Measurements from ENCODE around the gene SORCS3.

DNA sequence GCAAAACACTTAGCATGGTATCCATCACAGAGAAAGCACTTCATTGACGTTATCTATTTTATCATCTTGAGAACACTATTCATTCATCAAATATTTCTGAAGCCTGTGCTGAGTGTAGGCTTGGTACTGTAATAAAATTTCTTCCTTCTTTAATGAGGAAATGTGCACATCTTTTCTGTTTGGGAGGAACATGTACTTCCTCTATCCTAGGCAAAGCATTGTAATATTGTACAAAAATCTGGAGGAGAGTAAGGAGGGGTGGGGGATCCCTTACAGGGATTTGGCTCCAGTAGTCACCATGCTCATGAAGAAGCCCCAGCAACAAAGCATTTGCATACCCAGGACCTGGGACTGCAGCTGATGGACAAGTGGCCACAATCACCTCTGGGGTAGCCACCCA lies 39.9 kb upstream of the SORCS3 start:
- TF ChIP-seq EZH2 (IDR thresholded peaks at IDR 0.05) (no peak), POLR2AphosphoS5 (IDR thresholded peaks at IDR 0.05; ENCODE audit: borderline replicate concordance, low read depth, low read length) (no peak), FOXP2 (optimal IDR thresholded peaks at IDR 0.05; ENCODE audit: control extremely low read depth, extremely low read length, insufficient read depth) (no peak)
